IMR-90 (cell line): ENCODE measurements around the gene STAT3. TPM values are rescaled to one million over a fixed set of nuclear protein-coding genes. Genes with fewer than 3 reads are reported as not detected.

Source experiments
- ATAC-seq: fragments of 200-7000 bp; cut with Tn5 transposase; 2 replicates; pipeline ENCODE4 v1.9.1; 2020; ENCODE audit warnings: low read depth, mild to moderate bottlenecking, moderate library complexity
- BruUV-seq: library from RNA; stranded (reverse); fragments of 400-500 nt; replicated peaks from 2 replicates; lab custom pipeline; 2021; lab: Mats Ljungman, UMichigan
- CTCF ChIA-PET: fragments of 300-600 bp; formaldehyde crosslinking; extraction: SDS; loops from one replicate; lab custom pipeline; 2021; ENCODE audit warnings: antibody characterized with exemption; lab: Yijun Ruan, JAX
- POLR2A ChIA-PET: fragments of 300-600 bp; sonication (Branson Sonifier 250); formaldehyde crosslinking; loops from one replicate; lab custom pipeline; 2022; ENCODE audit warnings: antibody characterized with exemption; ENCODE audit not compliant: unreplicated experiment; lab: Charles Lee
- DNase-seq: peaks from one replicate; pipeline ENCODE4 v3.0.0; 2013
- H2AFZ ChIP-seq: replicated peaks from 2 replicates; pipeline ENCODE3; 2013; ENCODE audit warnings: low read length, mild to moderate bottlenecking; ENCODE audit not compliant: poor library complexity
- H2AK5ac ChIP-seq: 2 replicates; pipeline ENCODE4 v1.6.1; 2013; ENCODE audit warnings: low read depth, low read length, inconsistent platforms
- H2AK9ac ChIP-seq: replicated peaks from 2 replicates; pipeline ENCODE3; 2013; ENCODE audit warnings: mild to moderate bottlenecking, low read depth, low read length, moderate library complexity; ENCODE audit not compliant: poor library complexity
- H2BK120ac ChIP-seq: 2 replicates; pipeline ENCODE4 v1.6.1; 2013; ENCODE audit warnings: low read depth, low read length, inconsistent platforms
- H2BK15ac ChIP-seq: 3 replicates; pipeline ENCODE4 v1.6.1; 2013; ENCODE audit warnings: low read depth, low read length, inconsistent platforms
- H2BK20ac ChIP-seq: 2 replicates; pipeline ENCODE4 v1.6.1; 2013; ENCODE audit warnings: low read depth, mild to moderate bottlenecking, inconsistent platforms, low read length, moderate library complexity
- H2BK5ac ChIP-seq: 2 replicates; pipeline ENCODE4 v1.6.1; 2013; ENCODE audit warnings: mild to moderate bottlenecking, low read depth, low read length, inconsistent platforms; ENCODE audit not compliant: poor library complexity, severe bottlenecking
- H3K14ac ChIP-seq: replicated peaks from 2 replicates; pipeline ENCODE4 v1.6.1; 2013; ENCODE audit warnings: low read depth, low read length, inconsistent platforms
- H3K18ac ChIP-seq: 2 replicates; pipeline ENCODE4 v1.6.1; 2013; ENCODE audit warnings: low read depth, low read length, control low read depth
- H3K23ac ChIP-seq: 2 replicates; pipeline ENCODE4 v1.6.1; 2013; ENCODE audit warnings: low read depth, low read length, inconsistent platforms
- H3K27ac ChIP-seq: 2 replicates; pipeline ENCODE4 v1.5.1; 2013; ENCODE audit warnings: mild to moderate bottlenecking, control low read depth, low read length; ENCODE audit not compliant: insufficient read depth
- H3K27me3 ChIP-seq: 2 replicates; pipeline ENCODE4 v1.6.1; 2013; ENCODE audit warnings: low read length; ENCODE audit not compliant: control insufficient read depth, insufficient read depth
- H3K36me3 ChIP-seq: 2 replicates; pipeline ENCODE4 v1.6.1; 2013; ENCODE audit warnings: low read length, mixed read lengths; ENCODE audit not compliant: control insufficient read depth, insufficient read depth
- H3K4ac ChIP-seq: 2 replicates; pipeline ENCODE4 v1.6.1; 2013; ENCODE audit warnings: low read depth, low read length, inconsistent platforms
- H3K4me1 ChIP-seq: 2 replicates; pipeline ENCODE4 v1.6.1; 2013; ENCODE audit warnings: low read length, mixed read lengths; ENCODE audit not compliant: control insufficient read depth, insufficient read depth
- H3K4me2 ChIP-seq: 2 replicates; pipeline ENCODE4 v1.6.1; 2013; ENCODE audit warnings: low read depth, mild to moderate bottlenecking, control low read depth, low read length, moderate library complexity
- H3K4me3 ChIP-seq: 2 replicates; pipeline ENCODE4 v1.5.1; 2013; ENCODE audit warnings: low read depth, mild to moderate bottlenecking, control low read depth, low read length, moderate library complexity; ENCODE audit not compliant: insufficient read depth
- H3K56ac ChIP-seq: 2 replicates; pipeline ENCODE4 v1.6.1; 2013; ENCODE audit warnings: low read length, inconsistent platforms; ENCODE audit not compliant: insufficient read depth; ENCODE audit errors: extremely low read depth
- H3K79me1 ChIP-seq, 2 experiments: 2 replicates each; pipeline ENCODE4 v1.6.1; 2013; ENCODE audit warnings: low read length in 2 of 2, inconsistent platforms in 1 of 2, low read depth in 1 of 2
- H3K9ac ChIP-seq: 2 replicates; pipeline ENCODE4 v1.6.1; 2013; ENCODE audit warnings: low read depth, low read length, control low read depth
- H3K9me1 ChIP-seq: 2 replicates; pipeline ENCODE4 v1.6.1; 2013; ENCODE audit warnings: low read length, inconsistent platforms; ENCODE audit not compliant: insufficient read depth
- H3K9me3 ChIP-seq: 2 replicates; pipeline ENCODE4 v1.6.1; 2013; ENCODE audit warnings: low read length; ENCODE audit not compliant: control insufficient read depth, insufficient read depth
- H4K20me1 ChIP-seq: 2 replicates; pipeline ENCODE4 v1.6.1; 2013; ENCODE audit warnings: low read length, inconsistent platforms; ENCODE audit not compliant: insufficient read depth
- H4K5ac ChIP-seq: 2 replicates; pipeline ENCODE4 v1.6.1; 2013; ENCODE audit warnings: mild to moderate bottlenecking, low read depth, low read length, control low read depth
- H4K8ac ChIP-seq, 2 experiments: 2 replicates each; pipeline ENCODE4 v1.6.1; 2013; ENCODE audit warnings: low read depth in 2 of 2, low read length in 2 of 2, control low read depth in 1 of 2, inconsistent platforms in 1 of 2
- H4K91ac ChIP-seq: 2 replicates; pipeline ENCODE4 v1.6.1; 2013; ENCODE audit warnings: low read depth, low read length, inconsistent platforms; ENCODE audit not compliant: insufficient read depth
- BHLHE40 ChIP-seq: fragments of 150-350 bp; IDR thresholded peaks from 2 replicates; pipeline ENCODE4 v1.6.1; 2016; ENCODE audit warnings: mild to moderate bottlenecking, low read depth, low read length
- CHD1 ChIP-seq: IDR thresholded peaks from 2 replicates; pipeline ENCODE4 v1.6.1; 2012; ENCODE audit warnings: low read depth, low read length, improper control_type of control experiment
- ELK1 ChIP-seq: fragments of 150-350 bp; IDR thresholded peaks from 2 replicates; pipeline ENCODE4 v1.6.1; 2016; ENCODE audit warnings: low read depth, mild to moderate bottlenecking, low read length, moderate library complexity, borderline replicate concordance
- MAFK ChIP-seq: IDR thresholded peaks from 2 replicates; pipeline ENCODE4 v1.6.1; 2012; ENCODE audit warnings: low read depth, low read length, improper control_type of control experiment
- MAZ ChIP-seq: IDR thresholded peaks from 2 replicates; pipeline ENCODE4 v1.6.1; 2012; ENCODE audit warnings: low read depth, mild to moderate bottlenecking, low read length, improper control_type of control experiment, moderate library complexity, borderline replicate concordance
- NFE2L2 ChIP-seq: fragments of 150-350 bp; IDR thresholded peaks from 2 replicates; pipeline ENCODE4 v1.6.1; 2016; ENCODE audit warnings: low read depth, mild to moderate bottlenecking, low read length
- POLR2A ChIP-seq: IDR thresholded peaks from 2 replicates; pipeline ENCODE4 v1.6.1; 2012; ENCODE audit warnings: mild to moderate bottlenecking, low read depth, low read length
- RAD21 ChIP-seq: IDR thresholded peaks from 2 replicates; pipeline ENCODE4 v1.6.1; 2012; ENCODE audit warnings: low read length, improper control_type of control experiment
- RCOR1 ChIP-seq: IDR thresholded peaks from 2 replicates; pipeline ENCODE4 v1.6.1; 2012; ENCODE audit warnings: mild to moderate bottlenecking, low read length, improper control_type of control experiment; ENCODE audit not compliant: insufficient replicate concordance
- RFX5 ChIP-seq: IDR thresholded peaks from 2 replicates; pipeline ENCODE4 v1.8.0; 2012; ENCODE audit warnings: low read depth, mild to moderate bottlenecking, low read length, moderate library complexity
- SMC3 ChIP-seq: fragments of 150-350 bp; IDR thresholded peaks from 2 replicates; pipeline ENCODE4 v1.6.1; 2016; ENCODE audit warnings: low read depth, mild to moderate bottlenecking, antibody characterized with exemption, low read length, moderate library complexity
- WGBS, 2 experiments: methylation state at CpG; one replicate each; pipeline versions ENCODE4 v1.1.5 to v1.1.7; 2013; ENCODE audit warnings: missing lambda C conversion rate in 2 of 2; ENCODE audit not compliant: insufficient read length in 1 of 2; ENCODE audit errors: extremely low coverage in 2 of 2; 5-methylcytosine and 5-hydroxymethylcytosine counted together
- dilution Hi-C: fragments of 300-500 bp; cut with HindIII; formaldehyde crosslinking; loops from one replicate; pipeline ENCODE4 v1.14.3; 2018; ENCODE audit warnings: low sequenced_read_pairs; ENCODE audit not compliant: unreplicated experiment
- in situ Hi-C: fragments of 300-500 bp; cut with MboI; formaldehyde crosslinking; loops from 3 replicates; pipeline ENCODE4 v1.14.3; 2019; ENCODE audit warnings: low sequenced_read_pairs, inconsistent platforms, mixed read lengths
- intact Hi-C: fragments of 100-400 bp; cut with micrococcal nuclease; formaldehyde crosslinking; loops from 2 replicates; pipeline ENCODE4 v1.10.0; 2022
- polyA plus RNA-seq, 3 experiments: library from polyadenylated mRNA; depleted of rRNA; stranded (reverse); fragments of >200 nt; gene quantifications; 2 replicates each; pipeline ENCODE4 v1.2.3, GENCODE V29; 2012; ENCODE audit warnings: low replicate concordance in 1 of 3
- total RNA-seq: library from RNA; depleted of rRNA; stranded (reverse); fragments of >200 nt; gene quantifications from 2 replicates; pipeline ENCODE4 v1.2.3, GENCODE V29; 2012

The STAT3 gene
- total and polyA plus RNA-seq, 2 of the 4 experiments (the other 2 are of a cell fraction) = 47.2 to 66.3 TPM

DNA sequence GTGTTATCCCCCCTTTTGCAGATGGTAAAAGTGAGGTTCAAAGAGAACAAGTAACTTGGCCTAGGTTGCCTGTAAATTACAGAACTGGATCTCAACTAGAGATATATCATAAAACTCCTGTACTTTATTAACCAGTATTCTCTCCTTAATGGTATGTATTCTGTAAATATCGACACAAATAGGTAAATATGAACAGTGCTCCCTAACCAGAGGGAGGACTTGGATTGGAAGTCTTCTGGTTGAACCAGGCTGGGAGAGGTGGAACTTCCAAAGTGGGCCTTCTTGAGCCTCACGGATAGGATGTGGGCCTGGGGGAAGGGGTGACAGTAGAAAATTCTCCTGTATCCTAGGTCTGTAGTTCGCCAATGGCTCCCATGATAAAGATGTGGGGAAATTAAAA is 92.2 kb downstream of the STAT3 start:
- Histone ChIP-seq H4K20me1 (no peaks in the 10 kb centered on the region), H3K18ac (no peak overlapping the region), H3K9me3 (no peaks in the 10 kb centered on the region), H2BK20ac (no peak overlapping the region), H3K4ac (no peak overlapping the region), H2AK9ac (no peak overlapping the region), H3K4me3 (no peak overlapping the region), H3K36me3 (peaks cover 2% of the 10 kb centered on the region; the same call in 1 of the 2 replicates), H4K5ac (no peak overlapping the region), H2AK5ac (no peak overlapping the region), H2AFZ (no peak overlapping the region), H3K9me1 (no peaks in the 10 kb centered on the region; the same call in 1 of the 2 replicates), H2BK120ac (no peak overlapping the region), H2BK5ac (no peak overlapping the region), H3K56ac (no peak overlapping the region), H3K27ac (no peak overlapping the region), H3K23ac (no peak overlapping the region), H3K4me2 (no peak overlapping the region), H4K91ac (no peak overlapping the region), H4K8ac (no peak overlapping the region), H2BK15ac (no peak overlapping the region), H3K9ac (no peak overlapping the region), H3K14ac (no peak overlapping the region), H3K79me1 (no peaks in the 10 kb centered on the region), H3K4me1 (no peaks in the 10 kb centered on the region), H3K27me3 (no peaks in the 10 kb centered on the region)
- DNase-seq (no peak), ATAC-seq (no peak)
- WGBS, 2 experiments = no CpG with 5 or more reads among the region's 3 CpGs
- TF ChIP-seq ELK1 (no peak), MAZ (no peak), SMC3 (no peak), RAD21 (no peak), POLR2A (no peak), BHLHE40 (no peak), RFX5 (no peak), MAFK (no peak), NFE2L2 (no peak), RCOR1 (no peak), CHD1 (no peak)
- BruUV-seq = no TSS peak
- dilution Hi-C loops = no loop called here
- CTCF ChIA-PET = no interaction called here
- POLR2A ChIA-PET = no interaction called here
- in situ Hi-C loops = no loop called here
- intact Hi-C loops = no loop called here
